GM12873 (cell line): ENCODE measurements around the gene SLC2A2.

ENCODE experiments used
- CTCF ChIP-seq: IDR thresholded peaks from 2 replicates; pipeline ENCODE4 v1.5.1; 2012; ENCODE audit warnings: low read depth, mild to moderate bottlenecking, moderate library complexity, low read length, control low read depth; ENCODE audit not compliant: insufficient read depth; ENCODE audit errors: missing control alignments

The SLC2A2 gene

GRCh38 chr3:170966495-170966894 is 60.0 kb downstream of the SLC2A2 start:
- no peak for TF ChIP-seq CTCF

- no peak for TF ChIP-seq CTCF
These were observed 64.1 kb downstream of the SLC2A2 start for GRCh38 chr3:170962411-170962810.

- peak; percentile 45 for TF ChIP-seq CTCF
These were observed 64.7 kb downstream of the SLC2A2 start for GRCh38 chr3:170961616-170962400.

GRCh38 chr3:170959457-170959856 is 67.1 kb downstream of the SLC2A2 start:
- TF ChIP-seq CTCF = no peak

GRCh38 chr3:170956647-170957046 is 69.9 kb downstream of the SLC2A2 start:
- no peak for TF ChIP-seq CTCF

GRCh38 chr3:170953736-170954135 is 72.8 kb downstream of the SLC2A2 start:
- TF ChIP-seq CTCF = no peak

- TF ChIP-seq CTCF = no peak
These were observed 73.3 kb downstream of the SLC2A2 start for GRCh38 chr3:170953229-170953628.

GRCh38 chr3:170949211-170949610 is 77.3 kb downstream of the SLC2A2 start:
- no peak for TF ChIP-seq CTCF
